NCI-H774 (cell line): ENCODE data around the gene TMEM17.

Source experiments
- DNase-seq: peaks from one replicate; lab custom pipeline; 2025; lab: John Stamatoyannopoulos, UW

The TMEM17 gene

DNA sequence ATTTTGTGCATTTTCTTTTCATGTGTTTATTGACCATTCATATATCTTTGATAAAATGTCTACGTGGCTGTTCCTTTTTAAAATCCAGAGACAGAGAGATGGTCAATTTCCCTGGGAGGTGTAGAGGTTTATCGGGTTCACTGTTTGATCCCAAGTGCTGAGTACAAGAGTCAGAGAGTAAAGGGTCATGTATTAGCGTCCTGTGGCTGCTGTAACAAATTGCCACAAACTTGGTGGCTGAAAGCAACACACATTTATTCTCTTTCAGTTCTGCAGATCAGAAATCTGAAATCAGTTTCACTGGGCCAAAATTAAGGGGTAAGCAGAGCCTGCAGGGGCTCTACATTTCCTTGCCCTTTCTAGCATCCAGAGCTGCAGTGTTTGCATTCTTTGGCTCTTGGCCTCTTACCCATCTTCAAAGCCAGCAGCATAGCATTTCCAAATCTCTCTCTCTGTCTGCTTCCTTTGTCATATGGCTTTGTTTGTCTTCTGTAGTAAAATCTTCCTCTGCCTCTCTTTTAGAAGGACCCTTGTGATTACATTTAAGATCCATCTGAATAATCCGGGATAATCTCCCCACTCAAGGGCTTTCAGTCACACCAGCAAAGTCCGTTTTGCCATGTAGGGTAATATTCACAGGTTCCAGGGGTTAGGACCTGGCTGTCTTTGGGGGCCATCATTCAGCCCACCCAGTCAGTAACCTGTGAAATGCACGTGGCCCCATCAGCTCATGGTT lies 49.9 kb downstream of the TMEM17 start:
- no peak for DNase-seq

GRCh38 chr2:62453955-62454354 lies 52.0 kb downstream of the TMEM17 start:
- DNase-seq: no peak

- no peak for DNase-seq
Measured at GRCh38 chr2:62452701-62453454, 53.1 kb downstream of the TMEM17 start.

DNA sequence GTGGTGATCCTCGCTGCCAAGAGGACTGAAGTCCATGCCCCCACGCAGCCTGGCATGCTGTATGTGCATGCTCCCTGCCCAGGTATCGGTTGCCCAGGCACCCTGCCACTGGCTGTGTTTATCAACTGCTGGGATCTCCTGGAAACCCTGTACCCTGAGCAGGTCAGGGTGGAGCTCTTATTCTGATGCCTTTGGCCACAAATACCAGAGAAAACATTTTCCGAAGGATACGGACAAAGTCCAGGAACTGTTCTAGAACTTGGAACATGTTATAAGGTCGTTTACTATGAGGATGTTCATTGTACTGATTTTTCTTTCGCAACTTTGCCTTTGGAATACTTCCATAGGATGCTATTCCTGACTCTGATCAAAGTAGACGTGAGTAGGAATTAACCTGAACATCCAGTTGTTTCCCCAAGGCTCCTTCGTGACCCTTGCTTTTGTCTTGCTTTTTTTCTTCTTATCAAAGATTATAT lies 55.2 kb downstream of the TMEM17 start:
- DNase-seq: no peak
